HG03520 (cell line): ENCODE results near the gene TSPAN18.

ENCODE experiments used
- ATAC-seq: cut with Tn5 transposase; IDR thresholded peaks from one replicate; pipeline ENCODE4 v1.9.1; 2021; ENCODE audit warnings: mild to moderate bottlenecking, moderate library complexity; ENCODE audit not compliant: unreplicated experiment

The TSPAN18 gene

GRCh38 chr11:44726283-44727113 is at the start of gene TSPAN18:
TSPAN18 (plus strand) TSS chr11:44726962; CDS start chr11:44906417, 179,455 bp downstream.
- ATAC-seq, result peak; percentile 86

- no peak for ATAC-seq
These were observed 45.7 kb upstream of the TSPAN18 start for GRCh38 chr11:44680982-44681597.

GRCh38 chr11:44681698-44682097 is 45.1 kb upstream of the TSPAN18 start:
- no peak for ATAC-seq

GRCh38 chr11:44684859-44685281 is 41.9 kb upstream of the TSPAN18 start:
- ATAC-seq, result no peak

- ATAC-seq, result no peak
These were observed 39.4 kb upstream of the TSPAN18 start for GRCh38 chr11:44687388-44687787.

GRCh38 chr11:44689265-44689664 is 37.5 kb upstream of the TSPAN18 start:
- ATAC-seq, result no peak

- ATAC-seq, result no peak
These were observed 36.1 kb upstream of the TSPAN18 start for GRCh38 chr11:44690651-44691050.

GRCh38 chr11:44692460-44692859 is 34.3 kb upstream of the TSPAN18 start:
- ATAC-seq, result no peak

GRCh38 chr11:44693654-44694119 is 33.1 kb upstream of the TSPAN18 start:
- ATAC-seq, result no peak

GRCh38 chr11:44694443-44694842 is 32.3 kb upstream of the TSPAN18 start:
- ATAC-seq, result no peak

GRCh38 chr11:44695169-44695833 is 31.5 kb upstream of the TSPAN18 start:
- ATAC-seq, result no peak

- no peak for ATAC-seq
These were observed 28.4 kb upstream of the TSPAN18 start for GRCh38 chr11:44698252-44698912.

GRCh38 chr11:44699497-44700408 is 27.0 kb upstream of the TSPAN18 start:
- no peak for ATAC-seq

- ATAC-seq, result no peak
These were observed 25.5 kb upstream of the TSPAN18 start for GRCh38 chr11:44701276-44701675.

GRCh38 chr11:44702889-44703288 is 23.9 kb upstream of the TSPAN18 start:
- no peak for ATAC-seq

GRCh38 chr11:44707094-44707493 is 19.7 kb upstream of the TSPAN18 start:
- no peak for ATAC-seq

GRCh38 chr11:44708009-44708408 is 18.8 kb upstream of the TSPAN18 start:
- ATAC-seq, result no peak

GRCh38 chr11:44708523-44709280 is 18.1 kb upstream of the TSPAN18 start:
- ATAC-seq, result no peak

- ATAC-seq, result no peak
These were observed 17.5 kb upstream of the TSPAN18 start for GRCh38 chr11:44709281-44709562.

- no peak for ATAC-seq
These were observed 16.8 kb upstream of the TSPAN18 start for GRCh38 chr11:44709966-44710365.
